ENCODE results near the gene NPIPA7.
"Not testable (repeated sequence)": the region's sequence is repeated elsewhere in the genome, so short reads cannot be mapped to it uniquely, and the experiment has no call there.

Gene NPIPA7

GRCh38 chr16:16420515-16420914 is 41.6 kb downstream of the NPIPA7 start:
- not testable (repeated sequence) for DNase-seq (ENCODE audit: low read depth)

- DNase-seq (ENCODE audit: low read depth): not testable (repeated sequence)
These were observed 46.2 kb downstream of the NPIPA7 start for GRCh38 chr16:16425146-16425545.

GRCh38 chr16:16431135-16431534 is 52.2 kb downstream of the NPIPA7 start:
- not testable (repeated sequence) for DNase-seq (ENCODE audit: low read depth)

- DNase-seq (ENCODE audit: low read depth): not testable (repeated sequence)
These were observed 55.8 kb downstream of the NPIPA7 start for GRCh38 chr16:16434711-16435110.

- not testable (repeated sequence) for DNase-seq (ENCODE audit: low read depth)
These were observed 62.5 kb downstream of the NPIPA7 start for GRCh38 chr16:16441401-16441800.

Data from stimulated activated CD8-positive, alpha-beta memory T cell treated with anti-CD3 and anti-CD28 coated beads, Interleukin-12 subunit alpha, Interleukin-12 subunit beta, amount 100 ng/mL, for 1 hour (primary cell).